Neural progenitor cell (in vitro differentiated cells): ENCODE results near the gene B3GALT4. TPM values are rescaled to one million over a fixed set of nuclear protein-coding genes. Genes with fewer than 3 reads are reported as not detected.
"Not testable (repeated sequence)": the region's sequence is repeated elsewhere in the genome, so short reads cannot be mapped to it uniquely, and the experiment has no call there.

Source experiments
- DNase-seq: peaks from one replicate; pipeline ENCODE4 v3.0.0-alpha.2; 2016; ENCODE audit warnings: low spot score
- H2AFZ ChIP-seq: fragments of 200-600 bp; sonication (generic); replicated peaks from 2 replicates; pipeline ENCODE4 v1.6.1; 2016; ENCODE audit warnings: antibody characterized with exemption
- H3F3A ChIP-seq: fragments of 200-600 bp; sonication (generic); 2 replicates; pipeline ENCODE4 v1.6.1; 2016; ENCODE audit warnings: antibody characterized with exemption, low read depth
- H3K27ac ChIP-seq: fragments of 200-600 bp; sonication (generic); 2 replicates; pipeline ENCODE4 v1.5.1; 2016; ENCODE audit warnings: mild to moderate bottlenecking
- H3K27me3 ChIP-seq: fragments of 200-600 bp; sonication (generic); 2 replicates; pipeline ENCODE4 v1.6.1; 2016; ENCODE audit warnings: mild to moderate bottlenecking, moderate library complexity
- H3K36me3 ChIP-seq: fragments of 200-600 bp; sonication (generic); 2 replicates; pipeline ENCODE4 v1.5.1; 2016
- H3K4me1 ChIP-seq: fragments of 200-600 bp; sonication (generic); 2 replicates; pipeline ENCODE4 v1.6.1; 2016; ENCODE audit warnings: mixed run types
- H3K4me2 ChIP-seq: fragments of 200-600 bp; sonication (generic); 2 replicates; pipeline ENCODE4 v1.6.1; 2016
- H3K4me3 ChIP-seq: fragments of 200-600 bp; sonication (generic); 2 replicates; pipeline ENCODE4 v1.5.1; 2016
- H3K79me2 ChIP-seq: fragments of 200-600 bp; sonication (generic); 2 replicates; pipeline ENCODE4 v1.6.1; 2016; ENCODE audit warnings: low read depth
- H3K9ac ChIP-seq: fragments of 200-600 bp; sonication (generic); 2 replicates; pipeline ENCODE4 v1.6.1; 2016
- H3K9me3 ChIP-seq: fragments of 200-600 bp; sonication (generic); 2 replicates; pipeline ENCODE4 v1.5.1; 2016; ENCODE audit warnings: low read depth
- H4K20me1 ChIP-seq: fragments of 200-600 bp; sonication (generic); 2 replicates; pipeline ENCODE4 v1.6.1; 2016; ENCODE audit warnings: low read depth
- H3K27ac Mint-ChIP-seq: 3 replicates; pipeline ENCODE4 v1.8.0; 2021; ENCODE audit warnings: mixed read lengths
- H3K27me3 Mint-ChIP-seq: 2 replicates; pipeline ENCODE4 v1.8.0; 2022; ENCODE audit warnings: low read depth, mild to moderate bottlenecking, inconsistent platforms, moderate library complexity, mixed read lengths; ENCODE audit not compliant: insufficient read depth
- H3K36me3 Mint-ChIP-seq: 3 replicates; pipeline ENCODE4 v1.8.0; 2021; ENCODE audit warnings: mixed read lengths
- H3K4me1 Mint-ChIP-seq: 3 replicates; pipeline ENCODE4 v1.8.0; 2021; ENCODE audit warnings: mixed read lengths
- H3K4me3 Mint-ChIP-seq: 3 replicates; pipeline ENCODE4 v1.8.0; 2021; ENCODE audit warnings: mild to moderate bottlenecking, moderate library complexity, mixed read lengths
- H3K9me3 Mint-ChIP-seq: 3 replicates; pipeline ENCODE4 v1.8.0; 2020; ENCODE audit warnings: mixed read lengths
- EZH2 ChIP-seq: fragments of 200-600 bp; sonication (generic); IDR thresholded peaks from 2 replicates; pipeline ENCODE4 v1.6.1; 2017; ENCODE audit warnings: antibody characterized with exemption, mild to moderate bottlenecking, moderate library complexity
- EZH2phosphoT487 ChIP-seq: fragments of 200-600 bp; sonication (generic); IDR thresholded peaks from 2 replicates; pipeline ENCODE4 v1.6.1; 2017; ENCODE audit warnings: antibody characterized with exemption
- total RNA-seq: library from RNA; depleted of rRNA; stranded (reverse); fragments of >200 nt; gene quantifications from 2 replicates; pipeline ENCODE4 v1.2.3, GENCODE V29; 2015; ENCODE audit warnings: low replicate concordance
- TF ChIP-seq, protein P1 (sequence below): fragments of 200-600 bp; sonication (generic); IDR thresholded peaks from 2 replicates; pipeline ENCODE4 v1.5.1; 2017; ENCODE audit warnings: antibody characterized with exemption, mild to moderate bottlenecking

Gene B3GALT4
- total RNA-seq, 1 donor from 2014 or later = 1.1 TPM

GRCh38 chr6:33259032-33259431 lies 17.9 kb upstream of the B3GALT4 start:
- Histone ChIP-seq H3K36me3 (peaks cover 5% of the 10 kb centered on the region), H3F3A (no peaks in the 10 kb centered on the region), H3K27ac (no peak overlapping the region), H3K4me1 (no peaks in the 10 kb centered on the region), H3K27me3 (no peaks in the 10 kb centered on the region), H3K9me3 (no peaks in the 10 kb centered on the region), H4K20me1 (no peaks in the 10 kb centered on the region), H2AFZ (no peak overlapping the region), H3K4me3 (no peak overlapping the region), H3K9ac (no peak overlapping the region), H3K79me2 (no peaks in the 10 kb centered on the region), H3K4me2 (no peak overlapping the region)
- TF ChIP-seq, protein P1, sequence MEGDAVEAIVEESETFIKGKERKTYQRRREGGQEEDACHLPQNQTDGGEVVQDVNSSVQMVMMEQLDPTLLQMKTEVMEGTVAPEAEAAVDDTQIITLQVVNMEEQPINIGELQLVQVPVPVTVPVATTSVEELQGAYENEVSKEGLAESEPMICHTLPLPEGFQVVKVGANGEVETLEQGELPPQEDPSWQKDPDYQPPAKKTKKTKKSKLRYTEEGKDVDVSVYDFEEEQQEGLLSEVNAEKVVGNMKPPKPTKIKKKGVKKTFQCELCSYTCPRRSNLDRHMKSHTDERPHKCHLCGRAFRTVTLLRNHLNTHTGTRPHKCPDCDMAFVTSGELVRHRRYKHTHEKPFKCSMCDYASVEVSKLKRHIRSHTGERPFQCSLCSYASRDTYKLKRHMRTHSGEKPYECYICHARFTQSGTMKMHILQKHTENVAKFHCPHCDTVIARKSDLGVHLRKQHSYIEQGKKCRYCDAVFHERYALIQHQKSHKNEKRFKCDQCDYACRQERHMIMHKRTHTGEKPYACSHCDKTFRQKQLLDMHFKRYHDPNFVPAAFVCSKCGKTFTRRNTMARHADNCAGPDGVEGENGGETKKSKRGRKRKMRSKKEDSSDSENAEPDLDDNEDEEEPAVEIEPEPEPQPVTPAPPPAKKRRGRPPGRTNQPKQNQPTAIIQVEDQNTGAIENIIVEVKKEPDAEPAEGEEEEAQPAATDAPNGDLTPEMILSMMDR = no peak
- TF ChIP-seq EZH2phosphoT487 = no peak
- TF ChIP-seq EZH2 = no peak
- no peaks in the 10 kb centered on the region for H3K9me3 Mint-ChIP-seq
- peaks cover 23% of the 10 kb centered on the region for H3K36me3 Mint-ChIP-seq
- H3K27me3 Mint-ChIP-seq = peaks cover 4% of the 10 kb centered on the region
- no peak overlapping the region for H3K4me3 Mint-ChIP-seq
- H3K27ac Mint-ChIP-seq = no peak overlapping the region
- DNase-seq = no peak
- no peaks in the 10 kb centered on the region for H3K4me1 Mint-ChIP-seq

GRCh38 chr6:33262490-33262889 lies 14.4 kb upstream of the B3GALT4 start:
- H3K27me3 Mint-ChIP-seq, H2AFZ ChIP-seq, H3K27ac ChIP-seq, H3K79me2 ChIP-seq, H3K4me3 ChIP-seq, H3K36me3 ChIP-seq, H3K9me3 Mint-ChIP-seq, H3K9ac ChIP-seq, H3K4me1 Mint-ChIP-seq, H3K27ac Mint-ChIP-seq, DNase-seq, H3K9me3 ChIP-seq, H3K4me1 ChIP-seq, H3F3A ChIP-seq, H3K27me3 ChIP-seq, H3K4me2 ChIP-seq, H3K4me3 Mint-ChIP-seq, H4K20me1 ChIP-seq: not testable (repeated sequence)
- peaks cover 29% of the 10 kb centered on the region for H3K36me3 Mint-ChIP-seq

DNA sequence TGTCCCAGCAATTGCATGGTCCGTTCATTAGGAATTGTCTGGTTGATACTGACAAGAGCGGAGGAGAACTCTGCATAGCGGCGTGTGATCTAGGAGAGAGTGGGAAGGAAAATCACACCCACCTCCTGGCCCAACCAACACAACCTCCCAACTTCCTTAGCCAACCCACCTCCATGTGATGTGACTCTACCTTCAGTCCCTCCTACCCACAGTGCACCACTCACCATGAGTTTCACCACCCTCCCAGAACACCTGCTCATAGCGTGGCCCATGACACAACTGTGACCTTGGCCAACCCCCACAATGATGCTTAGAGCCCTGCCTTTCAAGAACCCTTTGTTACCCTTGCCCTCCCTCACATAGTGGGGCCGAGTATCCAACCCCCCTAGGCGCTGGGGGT lies 12.9 kb upstream of the B3GALT4 start:
- Histone ChIP-seq H3F3A (no peaks in the 10 kb centered on the region), H3K36me3 (peaks cover 5% of the 10 kb centered on the region), H3K27me3 (no peaks in the 10 kb centered on the region), H3K79me2 (no peaks in the 10 kb centered on the region), H3K4me3 (no peak overlapping the region), H3K4me1 (no peaks in the 10 kb centered on the region), H3K27ac (no peak overlapping the region), H3K9ac (no peak overlapping the region), H3K9me3 (no peaks in the 10 kb centered on the region), H2AFZ (no peak overlapping the region), H4K20me1 (no peaks in the 10 kb centered on the region), H3K4me2 (no peak overlapping the region)
- H3K27me3 Mint-ChIP-seq = no peaks in the 10 kb centered on the region
- TF ChIP-seq EZH2 (no peak), EZH2phosphoT487 (no peak)
- TF ChIP-seq, protein P1 = no peak
- H3K9me3 Mint-ChIP-seq = no peaks in the 10 kb centered on the region
- H3K4me3 Mint-ChIP-seq = peak overlapping the region; percentile 41
- no peak for DNase-seq
- H3K36me3 Mint-ChIP-seq = peaks cover 34% of the 10 kb centered on the region
- H3K27ac Mint-ChIP-seq = no peak overlapping the region
- H3K4me1 Mint-ChIP-seq = no peaks in the 10 kb centered on the region

DNA sequence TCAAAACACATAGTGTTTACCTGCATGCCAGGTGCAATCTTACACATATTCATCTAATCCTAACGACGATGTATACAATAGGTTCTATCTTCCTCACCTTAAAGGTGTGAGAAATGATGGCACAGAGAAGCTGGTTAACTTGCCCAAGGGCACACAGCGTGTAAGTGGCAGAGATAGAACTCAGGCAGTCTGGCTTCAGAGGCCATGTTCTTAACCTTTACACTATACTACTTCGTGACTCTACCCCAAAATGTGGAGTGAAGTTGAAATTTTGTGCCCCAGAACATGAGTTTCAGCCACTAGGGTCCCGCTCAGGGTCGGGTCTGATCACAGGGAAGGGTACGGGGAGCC lies 5.8 kb upstream of the B3GALT4 start:
- TF ChIP-seq EZH2 (no peak), EZH2phosphoT487 (no peak)
- TF ChIP-seq, protein P1 = peak; percentile 33
- H3K27ac Mint-ChIP-seq = peak overlapping the region; percentile 100
- Histone ChIP-seq H3K27ac (peak overlapping the region; percentile 78), H3K4me1 (peaks cover 36% of the 10 kb centered on the region), H3K4me2 (peak overlapping the region; percentile 90), H3K36me3 (peaks cover 8% of the 10 kb centered on the region), H4K20me1 (peaks cover 40% of the 10 kb centered on the region), H3K4me3 (peak overlapping the region; percentile 83), H2AFZ (peak overlapping the region; percentile 98), H3K9me3 (no peaks in the 10 kb centered on the region), H3F3A (peaks cover 42% of the 10 kb centered on the region), H3K79me2 (peaks cover 52% of the 10 kb centered on the region), H3K9ac (peak overlapping the region; percentile 79), H3K27me3 (no peaks in the 10 kb centered on the region)
- H3K36me3 Mint-ChIP-seq = peaks cover 35% of the 10 kb centered on the region
- peaks cover 45% of the 10 kb centered on the region for H3K4me1 Mint-ChIP-seq
- H3K4me3 Mint-ChIP-seq = peak overlapping the region; percentile 100
- no peaks in the 10 kb centered on the region for H3K9me3 Mint-ChIP-seq
- peaks cover 6% of the 10 kb centered on the region for H3K27me3 Mint-ChIP-seq
- no peak for DNase-seq
